Fibroblast of the aortic adventitia (primary cell): ENCODE measurements around the gene BCR. TPM values are rescaled to one million over a fixed set of nuclear protein-coding genes. Genes with fewer than 3 reads are reported as not detected.

Source experiments
- DNase-seq: peaks from one replicate; pipeline ENCODE4 v3.0.0-alpha.2; 2010; ENCODE audit warnings: low read depth
- H3K4me3 ChIP-seq: 2 replicates; pipeline ENCODE4 v1.5.1; 2011; ENCODE audit warnings: low read depth, mild to moderate bottlenecking, control low read depth, low read length, moderate library complexity
- CTCF ChIP-seq: IDR thresholded peaks from 2 replicates; pipeline ENCODE4 v1.5.1; 2011; ENCODE audit warnings: mild to moderate bottlenecking, low read length, control low read depth, inconsistent platforms; ENCODE audit not compliant: insufficient read depth
- total RNA-seq: library from RNA; depleted of rRNA; stranded (reverse); fragments of >200 nt; gene quantifications from 2 replicates; pipeline ENCODE4 v1.2.3, GENCODE V29; 2012; ENCODE audit warnings: low replicate concordance

The BCR gene
- total RNA-seq, 1 donor: 37.3 TPM

- no peak overlapping the region for H3K4me3 ChIP-seq
- no peak for TF ChIP-seq CTCF
- DNase-seq: no peak
Measured at GRCh38 chr22:23257889-23258825, 77.8 kb downstream of the BCR start.

- DNase-seq: no peak
- TF ChIP-seq CTCF: no peak
- no peak overlapping the region for H3K4me3 ChIP-seq
Measured at GRCh38 chr22:23258826-23259170, 78.5 kb downstream of the BCR start.

- TF ChIP-seq CTCF: no peak
- H3K4me3 ChIP-seq: no peak overlapping the region
- no peak for DNase-seq
Measured at GRCh38 chr22:23259916-23260644, 79.8 kb downstream of the BCR start.

- no peak for DNase-seq
- no peak overlapping the region for H3K4me3 ChIP-seq
- no peak for TF ChIP-seq CTCF
Measured at GRCh38 chr22:23260645-23261581, 80.6 kb downstream of the BCR start.

GRCh38 chr22:23261900-23262450 lies 81.7 kb downstream of the BCR start:
- no peak overlapping the region for H3K4me3 ChIP-seq
- no peak for TF ChIP-seq CTCF
- no peak for DNase-seq
